Astrocyte (in vitro differentiated cells and primary cell): ENCODE measurements around the gene PIGN.

Source experiments
- CTCF ChIP-seq: IDR thresholded peaks from 2 replicates; pipeline ENCODE4 v1.5.1; 2011; ENCODE audit warnings: low read depth, mild to moderate bottlenecking, inconsistent platforms, low read length, moderate library complexity; ENCODE audit not compliant: insufficient read depth
- EZH2 ChIP-seq: IDR thresholded peaks from 2 replicates; pipeline ENCODE4 v1.6.1; 2012; ENCODE audit warnings: mild to moderate bottlenecking, low read length, inconsistent platforms; ENCODE audit not compliant: insufficient read depth

- TF ChIP-seq CTCF (no peak), EZH2 (no peak)
Measured at GRCh38 chr18:62177271-62177670, 9.6 kb downstream of the PIGN start.
